ENCODE results near the gene ZNF774.
A peak's percentile ranks its signal among the peaks of the same experiment; 100 is the strongest.
"Not testable (repeated sequence)": the region's sequence is repeated elsewhere in the genome, so short reads cannot be mapped to it uniquely, and the experiment has no call there.

Gene ZNF774

GRCh38 chr15:90347431-90348065 is 4.5 kb upstream of the ZNF774 start:
- H3K36me3 ChIP-seq (ENCODE audit: control insufficient read depth, insufficient read depth, low read length, severe bottlenecking); H3K9ac ChIP-seq (ENCODE audit: low read length); DNase-seq (ENCODE audit: low read depth); H3K9me3 ChIP-seq (ENCODE audit: control insufficient read depth, low read length); H3K27me3 ChIP-seq (replicated peaks; ENCODE audit: control insufficient read depth, insufficient read depth, low read length); H3K4me3 ChIP-seq (ENCODE audit: low read length): not testable (repeated sequence)
- H3K4me1 ChIP-seq (ENCODE audit: control insufficient read depth, insufficient read depth, low read length), result peaks cover 13% of the 10 kb centered on the region

- Histone ChIP-seq H3K4me1 (ENCODE audit: control insufficient read depth, insufficient read depth, low read length) (peaks cover 5% of the 10 kb centered on the region), H3K4me3 (ENCODE audit: low read length) (no peak overlapping the region), H3K27me3 (replicated peaks; ENCODE audit: control insufficient read depth, insufficient read depth, low read length) (no peaks in the 10 kb centered on the region), H3K36me3 (ENCODE audit: control insufficient read depth, insufficient read depth, low read length, severe bottlenecking) (no peaks in the 10 kb centered on the region), H3K9ac (ENCODE audit: low read length) (no peak overlapping the region), H3K9me3 (ENCODE audit: control insufficient read depth, low read length) (no peaks in the 10 kb centered on the region)
- DNase-seq (ENCODE audit: low read depth), result no peak
These were observed 3.6 kb upstream of the ZNF774 start for GRCh38 chr15:90348456-90348855.

- Histone ChIP-seq H3K9me3 (ENCODE audit: control insufficient read depth, low read length) (no peaks in the 10 kb centered on the region), H3K4me3 (ENCODE audit: low read length) (no peak overlapping the region), H3K4me1 (ENCODE audit: control insufficient read depth, insufficient read depth, low read length) (no peaks in the 10 kb centered on the region), H3K27me3 (replicated peaks; ENCODE audit: control insufficient read depth, insufficient read depth, low read length) (no peaks in the 10 kb centered on the region), H3K36me3 (ENCODE audit: control insufficient read depth, insufficient read depth, low read length, severe bottlenecking) (no peaks in the 10 kb centered on the region), H3K9ac (ENCODE audit: low read length) (no peak overlapping the region)
- no peak for DNase-seq (ENCODE audit: low read depth)
These were observed 3.0 kb upstream of the ZNF774 start for GRCh38 chr15:90349072-90349471.

- no peak for DNase-seq (ENCODE audit: low read depth)
- Histone ChIP-seq H3K9ac (ENCODE audit: low read length) (no peak overlapping the region), H3K27me3 (replicated peaks; ENCODE audit: control insufficient read depth, insufficient read depth, low read length) (no peaks in the 10 kb centered on the region), H3K36me3 (ENCODE audit: control insufficient read depth, insufficient read depth, low read length, severe bottlenecking) (no peaks in the 10 kb centered on the region), H3K9me3 (ENCODE audit: control insufficient read depth, low read length) (no peaks in the 10 kb centered on the region), H3K4me3 (ENCODE audit: low read length) (no peak overlapping the region), H3K4me1 (ENCODE audit: control insufficient read depth, insufficient read depth, low read length) (no peaks in the 10 kb centered on the region)
These were observed 2.3 kb upstream of the ZNF774 start for GRCh38 chr15:90349821-90350220.

- Histone ChIP-seq H3K4me3 (ENCODE audit: low read length) (peak overlapping the region; percentile 92), H3K9me3 (ENCODE audit: control insufficient read depth, low read length) (no peaks in the 10 kb centered on the region), H3K9ac (ENCODE audit: low read length) (no peak overlapping the region), H3K4me1 (ENCODE audit: control insufficient read depth, insufficient read depth, low read length) (no peaks in the 10 kb centered on the region), H3K36me3 (ENCODE audit: control insufficient read depth, insufficient read depth, low read length, severe bottlenecking) (no peaks in the 10 kb centered on the region), H3K27me3 (replicated peaks; ENCODE audit: control insufficient read depth, insufficient read depth, low read length) (no peaks in the 10 kb centered on the region)
- no peak for DNase-seq (ENCODE audit: low read depth)
These were observed 491 bp upstream of the ZNF774 start for GRCh38 chr15:90351479-90352106.

GRCh38 chr15:90354986-90355385 is 2.9 kb downstream of the ZNF774 start:
- H3K9me3 ChIP-seq (ENCODE audit: control insufficient read depth, low read length), result no peaks in the 10 kb centered on the region
- no peak for DNase-seq (ENCODE audit: low read depth)
- H3K36me3 ChIP-seq (ENCODE audit: control insufficient read depth, insufficient read depth, low read length, severe bottlenecking), result no peaks in the 10 kb centered on the region
- H3K9ac ChIP-seq (ENCODE audit: low read length), result no peak overlapping the region
- no peaks in the 10 kb centered on the region for H3K4me1 ChIP-seq (ENCODE audit: control insufficient read depth, insufficient read depth, low read length)
- no peaks in the 10 kb centered on the region for H3K27me3 ChIP-seq (replicated peaks; ENCODE audit: control insufficient read depth, insufficient read depth, low read length)
- no peak overlapping the region for H3K4me3 ChIP-seq (ENCODE audit: low read length)

GRCh38 chr15:90358124-90359033 is 6.3 kb downstream of the ZNF774 start:
- no peak overlapping the region for H3K4me3 ChIP-seq (ENCODE audit: low read length)
- H3K9ac ChIP-seq (ENCODE audit: low read length), result no peak overlapping the region
- H3K27me3 ChIP-seq (replicated peaks; ENCODE audit: control insufficient read depth, insufficient read depth, low read length), result no peaks in the 10 kb centered on the region
- no peaks in the 10 kb centered on the region for H3K9me3 ChIP-seq (ENCODE audit: control insufficient read depth, low read length)
- DNase-seq (ENCODE audit: low read depth), result peak; percentile 44
- peaks cover 18% of the 10 kb centered on the region for H3K4me1 ChIP-seq (ENCODE audit: control insufficient read depth, insufficient read depth, low read length)
- H3K36me3 ChIP-seq (ENCODE audit: control insufficient read depth, insufficient read depth, low read length, severe bottlenecking), result no peaks in the 10 kb centered on the region

- DNase-seq (ENCODE audit: low read depth), result no peak
- no peak overlapping the region for H3K9ac ChIP-seq (ENCODE audit: low read length)
- peaks cover 24% of the 10 kb centered on the region for H3K4me1 ChIP-seq (ENCODE audit: control insufficient read depth, insufficient read depth, low read length)
- no peak overlapping the region for H3K4me3 ChIP-seq (ENCODE audit: low read length)
- H3K27me3 ChIP-seq (replicated peaks; ENCODE audit: control insufficient read depth, insufficient read depth, low read length), result no peaks in the 10 kb centered on the region
- no peaks in the 10 kb centered on the region for H3K9me3 ChIP-seq (ENCODE audit: control insufficient read depth, low read length)
- H3K36me3 ChIP-seq (ENCODE audit: control insufficient read depth, insufficient read depth, low read length, severe bottlenecking), result no peaks in the 10 kb centered on the region
These were observed 8.7 kb downstream of the ZNF774 start for GRCh38 chr15:90360746-90361145.

- H3K9me3 ChIP-seq (ENCODE audit: control insufficient read depth, low read length), result no peaks in the 10 kb centered on the region
These were observed 10.8 kb downstream of the ZNF774 start for GRCh38 chr15:90362936-90363212.

GRCh38 chr15:90364251-90364650 is 12.2 kb downstream of the ZNF774 start:
- peak; percentile 31 for DNase-seq (ENCODE audit: low read depth)

More at GRCh38 chr15:90362936-90363212, 10.8 kb downstream of the ZNF774 start:
- H3K9ac ChIP-seq (ENCODE audit: low read length), result peak overlapping the region; percentile 79
- no peak overlapping the region for H3K4me3 ChIP-seq (ENCODE audit: low read length)
- peak; percentile 79 for DNase-seq (ENCODE audit: low read depth)
- H3K4me1 ChIP-seq (ENCODE audit: control insufficient read depth, insufficient read depth, low read length), result peaks cover 32% of the 10 kb centered on the region
- no peaks in the 10 kb centered on the region for H3K27me3 ChIP-seq (replicated peaks; ENCODE audit: control insufficient read depth, insufficient read depth, low read length)
- H3K36me3 ChIP-seq (ENCODE audit: control insufficient read depth, insufficient read depth, low read length, severe bottlenecking), result no peaks in the 10 kb centered on the region

GRCh38 chr15:90365414-90366055 is 13.5 kb downstream of the ZNF774 start:
- Histone ChIP-seq H3K4me3 (ENCODE audit: low read length) (no peak overlapping the region), H3K4me1 (ENCODE audit: control insufficient read depth, insufficient read depth, low read length) (peaks cover 33% of the 10 kb centered on the region), H3K27me3 (replicated peaks; ENCODE audit: control insufficient read depth, insufficient read depth, low read length) (no peaks in the 10 kb centered on the region), H3K9ac (ENCODE audit: low read length) (no peak overlapping the region), H3K36me3 (ENCODE audit: control insufficient read depth, insufficient read depth, low read length, severe bottlenecking) (no peaks in the 10 kb centered on the region), H3K9me3 (ENCODE audit: control insufficient read depth, low read length) (no peaks in the 10 kb centered on the region)
- DNase-seq (ENCODE audit: low read depth), result no peak

More at GRCh38 chr15:90364251-90364650, 12.2 kb downstream of the ZNF774 start:
- no peak overlapping the region for H3K9ac ChIP-seq (ENCODE audit: low read length)
- no peaks in the 10 kb centered on the region for H3K9me3 ChIP-seq (ENCODE audit: control insufficient read depth, low read length)
- H3K4me3 ChIP-seq (ENCODE audit: low read length), result no peak overlapping the region
- H3K27me3 ChIP-seq (replicated peaks; ENCODE audit: control insufficient read depth, insufficient read depth, low read length), result no peaks in the 10 kb centered on the region
- peaks cover 33% of the 10 kb centered on the region for H3K4me1 ChIP-seq (ENCODE audit: control insufficient read depth, insufficient read depth, low read length)
- no peaks in the 10 kb centered on the region for H3K36me3 ChIP-seq (ENCODE audit: control insufficient read depth, insufficient read depth, low read length, severe bottlenecking)

All from adipocyte (in vitro differentiated cells).